GM21390 (cell line): ENCODE measurements around the gene GALNT17.

Experiments
- ATAC-seq: cut with Tn5 transposase; IDR thresholded peaks from one replicate; pipeline ENCODE4 v1.9.1; 2021; ENCODE audit not compliant: unreplicated experiment

GALNT17 gene

DNA sequence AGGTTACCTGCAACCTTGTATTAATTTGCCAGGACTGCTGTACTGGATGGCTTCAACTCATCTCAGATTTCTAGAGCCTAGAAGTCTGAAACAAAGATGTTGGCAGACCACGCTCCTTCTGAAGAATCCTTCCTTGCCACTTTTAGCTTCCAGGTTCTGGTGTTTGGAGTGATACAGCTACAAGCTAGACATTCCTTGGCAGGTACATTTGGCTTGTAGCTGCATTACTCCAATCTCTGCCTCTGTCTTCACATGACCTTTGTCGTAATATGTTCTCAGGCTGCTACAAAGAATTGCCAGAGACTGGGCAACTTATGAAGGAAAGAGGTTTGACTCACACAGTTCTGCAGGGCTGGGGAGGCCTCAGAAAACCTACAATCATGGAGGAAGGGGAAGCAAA is 146.3 kb downstream of the GALNT17 start:
- ATAC-seq: no peak

DNA sequence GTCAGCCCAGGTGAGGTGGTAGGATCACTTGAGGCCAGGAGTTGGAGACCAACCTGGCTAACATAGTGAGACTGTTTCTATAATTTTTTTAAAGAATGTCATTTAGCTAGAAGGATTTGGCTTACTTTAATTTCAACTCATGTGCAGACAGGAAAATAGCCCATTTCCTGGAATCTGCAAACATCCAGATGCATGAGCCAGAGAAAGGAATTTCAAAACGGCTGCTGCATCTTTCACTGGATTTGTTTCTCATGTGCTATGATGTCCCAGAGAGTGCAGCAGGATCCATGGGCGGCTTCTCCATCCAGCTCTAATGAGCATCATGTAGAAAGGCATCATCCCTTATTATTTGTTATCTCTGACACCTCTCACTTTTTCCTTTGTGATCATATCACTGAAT is 149.3 kb downstream of the GALNT17 start:
- ATAC-seq: no peak

DNA sequence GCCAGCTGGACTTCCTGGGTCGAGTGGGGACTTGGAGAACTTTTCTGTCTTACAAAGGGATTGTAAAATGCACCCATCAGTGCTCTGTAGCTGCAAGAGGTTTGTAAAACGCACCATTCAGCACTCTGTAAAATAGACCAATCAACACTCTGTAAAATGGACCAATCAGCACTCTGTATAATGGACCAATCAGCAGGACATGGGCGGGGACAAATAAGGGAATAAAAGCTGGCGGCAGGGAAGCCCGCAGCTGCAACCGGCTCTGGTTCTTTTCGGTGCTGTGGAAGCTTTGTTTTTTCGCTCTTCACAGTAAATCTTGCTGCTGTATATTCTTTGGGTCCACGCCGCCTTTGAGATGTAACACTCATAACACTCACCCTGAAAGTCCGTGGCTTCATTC is 151.9 kb downstream of the GALNT17 start:
- no peak for ATAC-seq

DNA sequence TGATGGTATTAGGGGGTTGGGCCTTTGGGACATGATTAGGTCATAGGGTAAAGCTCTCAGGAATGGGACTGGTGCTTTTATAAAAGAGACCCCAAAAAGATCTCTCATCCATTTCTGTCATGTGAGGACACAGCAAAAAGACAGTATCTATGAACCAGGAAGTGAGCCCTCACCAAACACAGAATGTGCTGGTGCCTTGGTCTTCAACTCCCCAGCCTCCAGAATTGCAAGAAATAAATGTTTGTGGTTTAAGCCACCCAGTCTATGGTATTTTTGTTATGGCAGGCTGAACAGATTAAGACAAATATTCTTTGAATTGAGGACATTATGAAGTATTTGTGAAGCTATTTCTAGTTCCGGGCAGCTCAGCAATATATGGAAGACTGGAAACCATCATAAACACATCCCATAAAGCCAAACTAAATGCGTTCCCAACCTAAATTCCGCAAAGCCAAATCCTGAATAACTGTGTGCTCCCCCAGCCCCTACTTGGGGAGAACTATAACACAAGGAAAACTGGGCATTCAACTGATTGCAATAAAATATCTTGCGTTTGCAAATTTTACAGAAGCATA is 153.7 kb downstream of the GALNT17 start:
- ATAC-seq: no peak

DNA sequence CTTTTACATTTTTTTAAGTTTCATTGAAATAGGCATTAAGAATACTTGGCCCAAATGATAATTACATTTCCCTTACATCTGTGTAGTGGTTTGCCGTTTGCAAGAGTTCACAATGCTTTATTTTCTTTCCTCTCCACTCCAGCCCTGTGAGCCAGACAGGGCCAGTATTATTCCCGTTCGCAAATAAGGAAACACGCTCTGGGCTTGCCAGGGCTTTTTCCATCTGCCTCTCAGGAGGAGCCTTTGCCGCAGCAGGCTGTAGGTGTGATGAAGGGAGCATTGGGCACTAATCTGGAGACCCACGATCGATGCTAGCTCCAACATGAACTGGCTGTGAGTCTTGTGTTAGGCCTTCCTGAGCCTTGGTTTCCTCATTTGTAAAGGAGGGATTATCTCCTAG is 154.4 kb downstream of the GALNT17 start:
- no peak for ATAC-seq

DNA sequence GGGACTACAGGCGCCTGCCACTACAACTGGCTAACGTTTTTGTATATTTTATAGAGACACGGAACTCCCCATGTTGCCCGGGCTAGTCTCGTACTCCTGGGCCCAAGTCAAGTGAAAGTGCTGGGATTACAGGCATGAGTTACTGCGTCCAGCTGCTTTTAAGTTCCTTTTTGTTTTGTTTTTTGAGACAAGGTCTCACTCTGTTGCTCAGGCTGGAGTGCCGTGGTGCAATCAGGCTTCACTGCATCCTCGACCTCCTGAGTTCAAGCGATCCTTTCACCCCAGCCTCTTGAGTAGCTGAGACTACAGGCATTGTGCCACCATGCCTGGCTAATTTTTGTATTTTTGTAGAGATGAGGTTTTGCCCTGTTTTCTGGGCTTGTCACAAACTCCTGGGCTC is 155.0 kb downstream of the GALNT17 start:
- ATAC-seq: no peak

DNA sequence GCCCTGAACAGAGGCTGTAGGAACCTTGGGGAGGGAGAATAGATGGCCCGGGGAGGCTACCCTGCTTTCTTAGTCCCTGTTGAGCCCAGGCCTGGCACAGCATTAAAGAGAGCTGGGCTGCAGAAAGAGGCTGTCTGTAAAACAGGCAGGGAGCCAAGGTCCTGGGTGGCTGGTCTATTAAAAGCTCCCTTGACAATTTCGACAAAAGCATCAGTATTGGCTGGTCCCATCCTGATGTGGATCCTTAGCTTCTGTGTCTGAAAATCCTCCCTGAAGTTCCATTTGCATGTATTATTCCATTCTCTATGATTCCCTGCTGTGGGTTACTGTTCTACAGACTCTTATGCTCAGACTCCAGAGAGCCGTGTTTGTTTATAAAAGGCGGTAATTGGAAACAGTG is 158.5 kb downstream of the GALNT17 start:
- no peak for ATAC-seq

DNA sequence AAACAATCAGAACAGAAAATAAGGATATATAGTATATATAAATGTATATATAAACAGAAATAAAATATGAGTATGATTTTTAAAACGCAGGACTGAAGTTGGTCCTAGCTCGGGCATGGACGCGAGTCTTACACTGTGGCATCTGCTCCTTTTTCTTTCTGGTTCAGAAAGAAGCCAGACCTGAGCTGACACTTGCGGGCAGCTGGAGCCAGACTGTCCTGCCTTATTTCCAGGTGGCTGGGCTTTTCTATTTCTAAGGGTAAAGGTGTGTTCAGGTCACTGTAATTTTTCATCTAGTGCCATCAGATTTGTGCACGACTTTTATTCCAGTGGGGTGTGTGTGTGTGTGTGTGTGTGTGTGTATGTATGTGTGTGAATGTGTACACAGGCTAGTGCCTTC is 166.4 kb downstream of the GALNT17 start:
- ATAC-seq: no peak

DNA sequence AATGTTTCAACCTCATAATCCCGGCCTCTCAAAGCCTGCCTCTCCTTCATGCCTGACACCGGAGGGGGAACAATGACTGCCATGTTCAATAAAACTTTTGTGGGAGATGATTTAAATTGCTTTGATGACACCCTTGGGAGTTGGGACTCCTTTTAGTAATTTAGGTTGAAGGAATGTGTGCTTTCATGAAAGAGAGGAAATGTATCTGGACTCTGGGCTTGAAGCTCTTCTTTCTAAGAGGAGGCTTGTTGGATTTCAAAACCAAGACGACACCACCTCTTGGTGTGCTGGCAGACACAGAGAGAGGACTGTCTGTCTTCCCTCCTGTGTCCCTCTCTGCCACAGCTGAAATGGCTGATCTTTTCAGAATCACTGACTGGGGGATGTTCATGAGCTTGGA is 168.1 kb downstream of the GALNT17 start:
- no peak for ATAC-seq

DNA sequence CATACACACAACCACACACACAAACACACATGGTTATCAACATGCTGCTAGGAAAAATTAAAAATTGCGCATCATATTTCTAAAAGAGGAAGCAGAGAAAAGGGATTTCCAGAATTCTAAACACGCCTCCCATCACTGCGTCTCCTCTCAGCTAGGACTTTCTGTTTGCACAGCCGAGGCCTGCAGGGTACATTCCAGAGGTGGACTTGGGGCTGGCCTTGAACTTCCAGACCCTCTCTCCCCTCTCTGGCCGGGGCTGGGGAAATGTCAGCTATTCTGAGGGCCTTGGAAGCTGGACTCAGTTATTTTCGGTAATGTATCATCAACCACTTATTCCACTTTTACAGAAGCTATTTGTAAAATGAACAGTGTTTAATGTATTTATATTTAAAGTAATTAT is 168.7 kb downstream of the GALNT17 start:
- no peak for ATAC-seq

DNA sequence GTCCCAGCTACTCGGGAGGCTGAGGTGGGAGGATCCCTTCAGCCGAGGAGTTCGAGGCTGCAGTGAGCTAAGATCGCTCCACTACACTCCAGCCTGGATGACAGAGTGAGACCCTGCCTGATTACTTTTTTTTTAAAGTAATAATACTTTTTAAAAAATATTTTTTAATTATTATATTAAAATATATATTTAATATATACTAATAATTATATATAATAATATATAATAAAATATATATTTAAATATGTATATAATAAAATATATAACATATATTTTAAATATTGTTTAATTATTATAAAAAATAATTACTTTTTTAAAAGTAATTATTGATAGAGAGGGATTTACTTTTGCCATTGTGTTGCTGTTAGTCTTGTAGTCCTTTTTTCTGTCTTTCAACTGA is 169.2 kb downstream of the GALNT17 start:
- no peak for ATAC-seq

DNA sequence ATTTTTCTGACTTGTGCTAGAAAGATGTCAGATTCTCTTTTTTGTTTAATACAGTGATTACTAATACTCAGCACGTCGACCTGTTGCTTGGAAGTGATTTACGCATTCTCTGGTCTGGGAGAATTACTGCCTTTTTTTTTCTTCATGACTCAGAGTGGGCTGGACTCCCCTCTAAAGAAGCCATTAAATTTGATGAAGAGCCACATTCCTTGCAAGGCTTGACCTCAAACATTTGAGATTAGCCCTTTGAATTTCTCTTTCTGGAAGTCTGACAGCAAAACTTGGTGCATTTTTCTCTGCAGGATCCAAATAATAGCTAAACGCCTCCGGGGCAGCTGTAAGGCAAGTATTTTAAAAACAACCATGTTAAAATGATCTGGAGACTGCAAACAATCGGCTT is 171.6 kb downstream of the GALNT17 start:
- ATAC-seq: no peak

DNA sequence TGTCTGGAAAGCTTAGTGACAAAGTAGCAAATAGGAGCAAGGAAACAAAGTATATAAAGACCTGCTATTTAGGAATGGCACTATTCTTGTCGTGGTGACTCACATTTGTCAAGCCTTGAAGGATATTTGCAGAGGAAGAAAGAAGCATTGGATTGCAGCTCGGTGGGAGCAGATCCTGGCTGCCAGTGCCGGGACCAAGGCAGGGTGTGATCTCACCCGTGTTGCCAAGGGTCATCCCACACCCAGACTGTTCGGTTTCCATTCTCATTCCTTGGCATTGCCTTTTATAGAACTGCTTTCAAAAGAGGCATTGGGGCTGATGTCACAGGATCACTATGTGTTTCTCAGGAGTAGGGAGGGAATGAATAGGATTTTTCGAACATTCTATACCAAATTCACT is 176.2 kb downstream of the GALNT17 start:
- no peak for ATAC-seq

DNA sequence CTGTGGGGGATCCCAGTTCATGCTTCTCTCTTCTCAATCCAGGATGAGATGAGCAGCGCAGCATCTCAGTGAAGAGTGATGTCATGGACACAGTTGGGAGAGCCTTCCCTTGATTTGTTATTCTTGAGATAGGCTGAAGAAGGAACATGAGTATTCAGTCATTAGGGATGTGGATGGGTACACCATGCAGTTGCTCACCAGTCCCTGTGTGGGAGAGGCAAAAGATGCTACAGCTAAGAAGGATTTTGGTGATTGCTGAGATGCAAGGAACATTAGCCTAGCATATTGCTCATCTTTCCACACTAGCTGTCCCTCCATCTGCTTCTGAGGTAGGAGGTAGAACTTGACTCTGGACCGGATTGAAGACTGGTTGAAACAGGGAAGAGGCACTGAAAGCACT is 179.6 kb downstream of the GALNT17 start:
- no peak for ATAC-seq

DNA sequence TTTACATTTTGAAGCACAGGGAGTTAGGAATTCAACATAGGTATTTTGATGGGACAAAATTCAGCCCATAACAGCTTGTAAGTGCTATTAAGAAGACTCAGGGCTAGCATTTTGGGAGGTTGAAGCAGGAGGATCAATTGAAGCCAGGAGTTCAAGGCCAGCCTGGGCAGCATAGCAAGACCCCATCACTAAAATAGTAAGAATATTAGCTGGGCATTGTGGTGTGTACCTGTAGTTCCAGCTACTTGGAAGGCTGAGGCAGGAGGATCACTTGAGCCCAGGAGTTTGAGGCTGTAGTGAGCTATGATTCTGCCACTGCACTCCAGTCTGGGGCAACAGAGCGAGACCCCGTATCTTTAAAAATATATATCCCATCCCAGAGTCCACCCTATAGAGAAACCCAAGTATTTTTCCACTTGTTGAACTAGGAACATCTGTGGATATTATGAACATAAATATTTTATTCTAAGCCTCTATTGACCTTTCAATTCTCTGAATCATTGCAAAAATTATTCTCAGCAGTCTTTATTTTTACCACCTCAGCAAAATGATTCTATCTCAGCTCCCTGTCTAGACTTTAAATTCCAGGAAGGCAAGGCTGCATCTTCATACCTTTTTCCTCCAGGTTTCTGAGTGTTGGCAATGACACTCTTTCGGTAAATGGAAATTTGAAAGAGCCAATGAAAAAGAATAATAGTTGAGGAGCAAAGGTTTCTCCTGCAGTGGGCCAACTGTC is 181.0 kb downstream of the GALNT17 start:
- ATAC-seq: no peak

DNA sequence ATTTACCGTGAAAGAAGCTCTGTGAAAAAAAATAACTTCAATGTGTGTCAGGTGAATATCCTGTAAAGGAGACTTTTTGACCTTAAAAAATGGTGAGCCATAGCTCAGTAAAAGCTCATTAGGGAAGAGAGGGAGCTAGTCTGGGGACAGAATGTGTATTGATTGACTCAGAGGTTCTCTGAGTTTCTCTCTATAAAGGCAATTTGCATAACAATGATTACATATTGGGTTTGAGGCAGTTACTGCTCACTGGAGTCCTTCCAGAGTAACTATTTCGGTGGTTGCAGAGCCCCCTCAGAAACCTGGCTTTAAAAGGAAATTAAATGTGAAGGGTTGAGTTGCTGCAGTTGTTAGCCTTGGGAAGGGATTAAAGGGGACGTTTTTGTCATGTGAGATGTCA is 181.6 kb downstream of the GALNT17 start:
- ATAC-seq: no peak

DNA sequence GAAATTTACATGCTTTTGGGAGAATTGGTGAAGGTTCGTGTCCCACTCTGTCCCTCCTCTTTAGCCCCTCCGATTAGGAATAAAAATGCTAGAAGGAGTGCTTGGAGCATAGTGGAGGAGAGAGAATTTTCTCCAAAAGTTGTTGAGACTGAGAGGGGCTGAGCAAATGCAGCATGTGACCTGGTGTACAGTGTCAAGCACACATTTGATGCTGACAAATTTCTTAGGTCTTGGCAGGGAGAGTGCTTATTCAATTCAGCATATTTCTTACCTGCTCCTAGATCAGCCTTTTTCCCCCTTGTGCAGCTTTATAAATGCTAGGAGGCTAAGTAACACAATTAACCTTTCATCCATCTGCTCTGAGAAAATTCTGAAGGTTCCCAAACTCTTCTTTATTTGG is 189.0 kb downstream of the GALNT17 start:
- no peak for ATAC-seq

DNA sequence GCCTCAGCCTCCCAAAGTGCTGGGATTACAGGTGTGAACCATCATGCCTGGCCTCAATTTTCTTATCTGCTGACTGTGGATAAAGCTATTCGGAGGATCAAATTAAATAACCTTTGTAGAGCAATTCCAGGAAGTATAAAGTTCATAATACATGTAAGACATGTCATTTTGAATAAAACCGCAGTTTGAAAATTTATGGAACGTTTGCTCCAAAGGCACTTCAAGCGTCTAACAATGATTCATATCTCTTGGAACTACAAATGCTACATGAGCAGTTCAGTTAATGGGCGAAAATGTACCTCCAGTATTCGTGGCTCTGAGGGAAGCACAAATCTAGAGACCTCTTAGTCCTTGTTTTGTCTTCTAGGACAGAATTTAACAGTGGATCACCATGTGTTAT is 190.3 kb downstream of the GALNT17 start:
- ATAC-seq: no peak

DNA sequence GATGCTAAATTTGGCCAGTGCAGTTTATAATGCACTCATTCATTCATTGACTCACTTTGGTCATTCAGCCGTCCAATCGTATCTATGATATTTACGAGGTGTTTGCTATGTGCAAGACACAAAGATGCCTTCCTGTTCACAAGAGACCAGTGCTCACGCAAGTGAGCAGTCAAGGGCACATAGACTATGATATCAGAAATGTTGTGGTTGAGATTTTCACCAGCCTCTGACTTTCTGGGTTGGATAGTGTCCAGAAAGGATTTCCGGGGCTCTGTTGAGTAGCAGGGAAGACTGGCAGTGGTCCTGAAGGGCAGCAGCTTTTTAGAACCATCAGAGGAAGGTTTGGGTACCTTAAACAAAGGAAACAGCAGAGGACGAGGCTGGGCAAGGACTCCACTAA is 191.8 kb downstream of the GALNT17 start:
- no peak for ATAC-seq

DNA sequence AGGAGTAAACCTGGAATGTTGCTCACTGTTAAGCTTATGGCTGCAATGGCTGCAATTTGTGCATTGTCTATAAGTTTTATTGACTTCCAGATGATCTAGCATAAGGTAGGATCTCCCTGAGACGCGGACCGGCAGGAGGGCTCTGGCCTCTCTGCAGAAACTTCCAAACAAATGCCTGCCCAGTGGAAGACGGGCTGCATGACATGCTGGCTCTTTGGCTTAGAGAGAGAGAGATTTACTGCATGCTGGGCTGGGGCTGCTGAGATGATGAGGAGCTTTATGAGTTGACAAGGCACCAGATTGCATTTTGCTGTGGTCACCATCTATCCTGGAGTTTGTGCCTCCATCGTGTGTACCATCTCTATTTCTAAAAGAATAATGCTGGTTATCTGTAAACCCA is 193.2 kb downstream of the GALNT17 start:
- ATAC-seq: no peak

DNA sequence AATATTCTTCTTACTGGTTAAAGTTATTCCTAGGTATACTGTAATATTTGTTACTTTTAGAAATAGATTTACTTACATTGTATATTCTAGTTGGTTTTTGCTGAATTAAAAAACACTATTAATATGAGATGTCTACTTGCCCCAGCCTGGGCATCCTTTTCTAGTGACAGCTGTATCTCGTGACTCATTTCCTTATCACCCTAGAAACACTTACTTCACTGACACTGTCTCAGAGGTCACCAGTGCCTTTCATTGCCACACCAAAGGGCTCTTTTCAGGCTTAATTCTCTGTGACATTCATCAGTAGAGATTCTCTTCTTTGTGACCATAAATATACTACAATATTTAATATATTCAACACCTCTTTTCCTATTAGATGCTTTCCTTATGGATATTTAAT is 194.7 kb downstream of the GALNT17 start:
- ATAC-seq: no peak

DNA sequence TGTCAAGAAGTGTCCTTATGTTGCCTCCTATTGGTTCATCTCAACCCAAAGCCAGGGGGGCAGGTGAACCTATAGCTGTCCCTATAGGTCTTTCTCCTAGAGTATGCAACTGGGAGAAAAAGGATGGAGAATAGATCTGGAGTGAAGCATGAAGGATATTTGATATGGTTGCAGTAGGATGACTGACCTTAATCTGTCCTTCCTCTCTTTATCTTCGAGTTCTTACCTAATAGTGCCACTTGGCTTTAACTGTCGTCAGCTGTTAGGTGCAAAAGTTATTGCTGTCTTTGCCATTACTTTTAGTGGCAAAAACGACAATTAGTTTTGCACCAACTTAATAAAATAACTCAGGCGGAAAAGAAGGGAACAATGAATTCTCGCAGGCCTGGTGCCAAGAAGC is 196.0 kb downstream of the GALNT17 start:
- no peak for ATAC-seq

DNA sequence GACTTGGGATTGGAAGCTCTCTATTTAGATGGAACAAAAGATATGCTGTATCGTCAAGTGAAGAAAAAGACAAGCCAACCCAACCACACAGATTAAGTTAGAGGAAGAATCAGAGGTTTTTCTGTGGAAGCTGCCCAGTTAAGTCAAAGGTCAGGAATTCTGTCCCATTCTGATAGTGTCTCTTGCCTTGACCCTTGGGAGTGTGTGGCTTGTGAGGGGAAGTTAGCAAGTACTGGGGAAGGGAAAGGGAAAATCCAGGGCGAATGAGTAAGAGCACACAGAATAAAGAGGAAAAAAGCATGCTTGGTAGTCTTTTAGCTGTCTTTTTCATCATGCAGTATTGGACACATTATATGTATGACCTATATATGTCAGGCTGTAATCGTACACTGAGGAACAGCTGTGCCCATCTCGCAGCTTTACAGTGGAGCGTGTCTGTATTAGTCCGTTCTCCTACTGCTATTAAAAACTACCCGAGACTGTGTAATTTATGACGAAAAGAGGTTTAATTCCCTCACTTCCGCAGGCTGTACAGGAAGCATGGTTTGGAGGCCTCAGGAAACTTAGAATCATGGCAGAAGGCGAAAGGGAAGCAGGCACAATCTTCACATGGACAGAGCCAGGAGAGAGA is 197.2 kb downstream of the GALNT17 start:
- no peak for ATAC-seq
